HepG2 (cell line): ENCODE results near the gene SIRT7. TPM values are rescaled to one million over a fixed set of nuclear protein-coding genes. Genes with fewer than 3 reads are reported as not detected.

Experiments used
- DNMT3B ChIP-seq: conservative IDR thresholded peaks from 2 replicates; pipeline ENCODE4 v1.6.1; 2016; ENCODE audit warnings: missing biosample characterization, control low read depth
- ELF3 ChIP-seq: IDR thresholded peaks from 2 replicates; pipeline ENCODE4 v1.6.1; 2016; ENCODE audit warnings: missing genetic modification reagents, missing compliant biosample characterization
- HNRNPUL1 ChIP-seq: fragments of 200-400 bp; formaldehyde crosslinking; IDR thresholded peaks from 2 replicates; pipeline ENCODE4 v1.6.1; 2017; ENCODE audit warnings: low read depth, mild to moderate bottlenecking, low read length, moderate library complexity
- IRF9 ChIP-seq: sonication (generic); formaldehyde crosslinking; IDR thresholded peaks from 2 replicates; pipeline ENCODE4 v1.8.0; 2022; ENCODE audit warnings: missing genetic modification reagents, mild to moderate bottlenecking, borderline replicate concordance
- MATR3 ChIP-seq: sonication (generic); formaldehyde crosslinking; IDR thresholded peaks from 2 replicates; pipeline ENCODE4 v1.4.0; 2020; ENCODE audit warnings: missing genetic modification reagents
- PBX3 ChIP-seq: sonication (generic); formaldehyde crosslinking; IDR thresholded peaks from 2 replicates; pipeline ENCODE4 v1.8.1; 2023; ENCODE audit warnings: missing genetic modification reagents, inconsistent platforms, borderline replicate concordance
- RAD51 ChIP-seq: fragments of 450-650 bp; IDR thresholded peaks from 2 replicates; pipeline ENCODE4 v1.6.1; 2016; ENCODE audit warnings: borderline replicate concordance
- SNAI1 ChIP-seq: sonication (generic); formaldehyde crosslinking; IDR thresholded peaks from 2 replicates; pipeline ENCODE4 v1.5.0; 2020; ENCODE audit warnings: mild to moderate bottlenecking, missing genetic modification reagents, borderline replicate concordance
- ZNF18 ChIP-seq: sonication (generic); formaldehyde crosslinking; IDR thresholded peaks from 2 replicates; pipeline ENCODE4 v1.8.0; 2022; ENCODE audit warnings: mild to moderate bottlenecking, missing genetic modification reagents; ENCODE audit not compliant: insufficient replicate concordance
- ZNF543 ChIP-seq: sonication (generic); formaldehyde crosslinking; IDR thresholded peaks from 2 replicates; pipeline ENCODE4 v1.4.0; 2020; ENCODE audit warnings: mild to moderate bottlenecking, missing genetic modification reagents
- ZNF704 ChIP-seq: sonication (generic); formaldehyde crosslinking; IDR thresholded peaks from 2 replicates; pipeline ENCODE4 v1.8.1; 2023; ENCODE audit warnings: mild to moderate bottlenecking, inconsistent platforms, moderate library complexity, missing genetic modification reagents, borderline replicate concordance
- polyA plus RNA-seq, 8 experiments: library from polyadenylated mRNA; depleted of rRNA in 3 of 8; stranded (reverse) in 7 of 8; unstranded in 1 of 8; fragments of >200 nt; fragmentation: Illumina TruSeq in 4 of 8; extraction: Trizol in 4 of 8; gene quantifications; 2 replicates each; pipeline versions ENCODE4 v1.2.1 to v1.2.3, GENCODE V29; 2011 to 2016; ENCODE audit warnings: low read depth in 4 of 8, missing spikeins in 1 of 8, mixed read lengths in 1 of 8; ENCODE audit not compliant: insufficient read depth in 1 of 8
- total RNA-seq, 5 experiments: library from RNA; depleted of rRNA; stranded (reverse); fragments of >200 nt; fragmentation: Illumina TruSeq; extraction: Trizol; gene quantifications; 2 replicates each; pipeline ENCODE4 v1.2.3, GENCODE V29; 2016; ENCODE audit warnings: low read depth in 1 of 5

SIRT7 gene
- total and polyA plus RNA-seq, 2 of the 13 experiments (the other 11 are each of a cell fraction or from before 2014, with no cell fraction given), result 8.3 to 24.8 TPM

- TF ChIP-seq PBX3 (CRISPR knock-in tag) (no peak), ZNF704 (CRISPR knock-in tag) (0 out of 2 replicates have a peak, but pooled peaks have one; percentile 4), SNAI1 (CRISPR knock-in tag) (peak; percentile 98), ZNF543 (no peak; the same call in 1 of the 2 replicates), DNMT3B (CRISPR knock-in tag) (no peak), MATR3 (CRISPR knock-in tag) (no peak), HNRNPUL1 (no peak), IRF9 (CRISPR knock-in tag) (no peak), RAD51 (no peak), ELF3 (CRISPR knock-in tag) (peak; percentile 90), ZNF18 (CRISPR knock-in tag) (peak; percentile 43)
Measured at GRCh38 chr17:81926451-81927151, 8.6 kb upstream of the SIRT7 start (continued).
